Endothelial cell of umbilical vein (primary cell): ENCODE data around the gene ZNF652. TPM values are rescaled to one million over a fixed set of nuclear protein-coding genes. Genes with fewer than 3 reads are reported as not detected.

Experiments used
- BruUV-seq: library from RNA; stranded (reverse); fragments of 400-500 nt; replicated peaks from 2 replicates; lab custom pipeline; 2021; lab: Mats Ljungman, UMichigan
- CTCF ChIA-PET: fragments of 300-600, 350-600 bp; sonication (Branson Sonifier 250); formaldehyde crosslinking; loops from one replicate; lab custom pipeline; 2021; ENCODE audit warnings: antibody characterized with exemption, inconsistent platforms; lab: Charles Lee
- POLR2A ChIA-PET: fragments of 300-600, 350-600 bp; sonication (Branson Sonifier 250); formaldehyde crosslinking; loops from one replicate; lab custom pipeline; 2021; ENCODE audit warnings: antibody characterized with exemption, inconsistent platforms; lab: Charles Lee
- DNase-seq: peaks from one replicate; pipeline ENCODE4 v3.0.0-alpha.2; 2011; ENCODE audit warnings: low read depth, low spot score
- FAIRE-seq: peaks from 2 replicates; lab custom pipeline; 2011; peaks lifted over from hg19 to GRCh38; lab: Jason Lieb, UNC
- H2AFZ ChIP-seq: 2 replicates; pipeline ENCODE4 v1.6.0; 2012; ENCODE audit warnings: low read depth, low read length, control low read depth, inconsistent platforms
- H3K27ac ChIP-seq: 2 replicates; pipeline ENCODE4 v1.5.1; 2011; ENCODE audit warnings: low read depth, mild to moderate bottlenecking, control low read depth, low read length, moderate library complexity; ENCODE audit not compliant: insufficient read depth
- H3K27me3 ChIP-seq, 2 experiments: 2 replicates each; pipeline versions ENCODE4 v1.6.0 to v1.6.1; 2011; ENCODE audit warnings: low read length in 2 of 2, mixed read lengths in 1 of 2; ENCODE audit not compliant: control insufficient read depth in 2 of 2, insufficient read depth in 2 of 2
- H3K36me3 ChIP-seq, 2 experiments: 2 replicates in 1 of 2; 3 replicates in 1 of 2; pipeline ENCODE4 v1.5.1; 2011; ENCODE audit warnings: low read length in 2 of 2, mild to moderate bottlenecking in 1 of 2, moderate library complexity in 1 of 2; ENCODE audit not compliant: control insufficient read depth in 2 of 2, insufficient read depth in 2 of 2; ENCODE audit errors: extremely low read depth in 1 of 2
- H3K4me1 ChIP-seq: 3 replicates; pipeline ENCODE4 v1.5.1; 2011; ENCODE audit warnings: mild to moderate bottlenecking, low read length; ENCODE audit not compliant: control insufficient read depth, insufficient read depth; ENCODE audit errors: extremely low read depth
- H3K4me2 ChIP-seq: 2 replicates; pipeline ENCODE4 v1.6.1; 2011; ENCODE audit warnings: low read length, control low read depth, mixed read lengths; ENCODE audit not compliant: insufficient read depth
- H3K4me3 ChIP-seq, 3 experiments: fragments of 200-600 bp in 1 of 3; sonication (generic), shearing (Covaris generic) in 1 of 3; replicated peaks in 1 of 3; 2 replicates each; pipeline ENCODE4 v1.5.1; 2011 to 2016; ENCODE audit warnings: control low read depth in 3 of 3, low read length in 3 of 3, mild to moderate bottlenecking in 2 of 3, inconsistent platforms in 1 of 3, low read depth in 1 of 3, moderate library complexity in 1 of 3; ENCODE audit not compliant: insufficient read depth in 1 of 3
- H3K79me2 ChIP-seq: 2 replicates; pipeline ENCODE4 v1.6.0; 2012; ENCODE audit warnings: low read length, inconsistent platforms; ENCODE audit not compliant: control insufficient read depth, insufficient read depth
- H3K9ac ChIP-seq: replicated peaks from 2 replicates; pipeline ENCODE3; 2011; ENCODE audit warnings: low read length, control low read depth; ENCODE audit not compliant: insufficient read depth; ENCODE audit errors: extremely low read depth
- H3K9me1 ChIP-seq: replicated peaks from 3 replicates; pipeline ENCODE4 v1.6.0; 2011; ENCODE audit warnings: mild to moderate bottlenecking, low read length; ENCODE audit not compliant: control insufficient read depth, insufficient read depth; ENCODE audit errors: extremely low read depth
- H3K9me3 ChIP-seq: replicated peaks from 2 replicates; pipeline ENCODE4 v1.5.1; 2012; ENCODE audit warnings: low read length, inconsistent platforms; ENCODE audit not compliant: control insufficient read depth, insufficient read depth
- H4K20me1 ChIP-seq: replicated peaks from 2 replicates; pipeline ENCODE3; 2011; ENCODE audit warnings: mild to moderate bottlenecking, low read length; ENCODE audit not compliant: control insufficient read depth, insufficient read depth; ENCODE audit errors: extremely low read depth
- EZH2 ChIP-seq: IDR thresholded peaks from 2 replicates; pipeline ENCODE4 v1.6.1; 2012; ENCODE audit warnings: borderline replicate concordance, low read depth, mild to moderate bottlenecking, moderate library complexity, low read length, inconsistent platforms; ENCODE audit not compliant: severe bottlenecking
- FOS ChIP-seq: IDR thresholded peaks from 2 replicates; pipeline ENCODE4 v1.6.1; 2011; ENCODE audit warnings: mild to moderate bottlenecking, low read length, moderate library complexity, borderline replicate concordance; ENCODE audit not compliant: insufficient read depth
- GATA2 ChIP-seq: IDR thresholded peaks from 2 replicates; pipeline ENCODE4 v1.7.0; 2011; ENCODE audit warnings: low read depth, mild to moderate bottlenecking, moderate library complexity, mixed read lengths, low read length; ENCODE audit not compliant: insufficient read length, insufficient read depth
- JUN ChIP-seq: IDR thresholded peaks from 2 replicates; pipeline ENCODE4 v1.6.1; 2011; ENCODE audit warnings: borderline replicate concordance, low read depth; ENCODE audit not compliant: insufficient read length, insufficient read depth
- MAX ChIP-seq: IDR thresholded peaks from 2 replicates; pipeline ENCODE4 v1.6.1; 2011; ENCODE audit not compliant: insufficient read depth, insufficient read length
- MYC ChIP-seq: IDR thresholded peaks from one replicate; pipeline ENCODE4 v1.6.1; 2011; ENCODE audit warnings: mild to moderate bottlenecking, low read depth, low read length
- POLR2A ChIP-seq: IDR thresholded peaks from 2 replicates; pipeline ENCODE4 v1.6.1; 2012; ENCODE audit warnings: low read depth, mild to moderate bottlenecking, control low read depth, low read length
- POLR2AphosphoS5 ChIP-seq: IDR thresholded peaks from 2 replicates; pipeline ENCODE4 v1.6.1; 2012; ENCODE audit warnings: low read depth, mild to moderate bottlenecking, control low read depth, low read length, moderate library complexity; ENCODE audit not compliant: insufficient read depth
- dilution Hi-C: fragments of 300-500 bp; cut with MboI; formaldehyde crosslinking; loops from one replicate; pipeline ENCODE4 v1.15.0; 2019; ENCODE audit warnings: low sequenced_read_pairs; ENCODE audit not compliant: extremely low pct_ligation_motif_present
- intact Hi-C: fragments of 100-400 bp; cut with micrococcal nuclease; formaldehyde crosslinking; loops from one replicate; pipeline ENCODE4 v1.10.0; 2022
- polyA plus RNA-seq, 4 experiments: library from polyadenylated mRNA; depleted of rRNA in 3 of 4; stranded (reverse) in 3 of 4; unstranded in 1 of 4; fragments of >200 nt; gene quantifications; 2 replicates each; pipeline versions ENCODE4 v1.2.1 to v1.2.3, GENCODE V29; 2011 to 2012; ENCODE audit warnings: missing spikeins in 1 of 4
- total RNA-seq: library from RNA; stranded (reverse); gene quantifications from 2 replicates; pipeline ENCODE4 v1.2.3, GENCODE V29; 2021

Gene ZNF652
- total and polyA plus RNA-seq, 2 donors (not counting 3 experiments of a cell fraction or from before 2014, with no cell fraction given): 6.1 to 18.6 TPM

DNA sequence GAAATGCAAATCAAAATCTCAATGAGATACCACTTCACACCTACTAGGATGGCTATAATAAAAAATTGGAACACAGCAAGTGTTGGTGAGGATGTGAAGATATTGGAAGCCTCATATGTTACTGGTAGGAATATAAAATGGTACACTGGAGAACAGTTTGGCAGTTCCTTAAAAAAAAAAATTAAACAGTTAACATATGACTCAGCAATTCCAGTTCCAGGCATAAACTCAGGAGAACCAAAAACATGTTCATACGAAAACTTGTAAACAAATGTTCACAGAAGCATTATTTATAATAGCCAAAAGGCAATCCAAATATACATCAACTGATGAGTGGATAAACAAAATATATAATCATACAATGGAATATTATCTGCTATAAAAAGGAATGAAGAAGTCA is 28.2 kb downstream of the ZNF652 start:
- Histone ChIP-seq H2AFZ (no peak overlapping the region), H4K20me1 (no peaks in the 10 kb centered on the region), H3K27me3 (no peaks in the 10 kb centered on the region), H3K79me2 (peaks cover 21% of the 10 kb centered on the region), H3K27ac (no peak overlapping the region), H3K9ac (no peak overlapping the region), H3K9me1 (no peaks in the 10 kb centered on the region), H3K4me3 (no peak overlapping the region), H3K9me3 (no peaks in the 10 kb centered on the region), H3K4me1 (peaks cover 3% of the 10 kb centered on the region), H3K4me2 (no peak overlapping the region), H3K36me3 (no peaks in the 10 kb centered on the region)
- ChIA-PET POLR2A (no interaction called here), CTCF (no interaction called here)
- dilution Hi-C loops (no loop called here), intact Hi-C loops (no loop called here)
- FAIRE-seq: no peak
- TF ChIP-seq POLR2A (no peak), MYC (no peak), EZH2 (no peak), MAX (no peak), POLR2AphosphoS5 (no peak), GATA2 (no peak), JUN (no peak), FOS (no peak)
- no TSS peak for BruUV-seq
- DNase-seq: no peak
